Measurements from ENCODE around the gene XIRP2.
"Not testable (repeated sequence)": the region's sequence is repeated elsewhere in the genome, so short reads cannot be mapped to it uniquely, and the experiment has no call there.

The XIRP2 gene

GRCh38 chr2:167265722-167266121, 377.4 kb downstream of the XIRP2 start:
- no peak for TF ChIP-seq MAX (IDR thresholded peaks at IDR 0.05; ENCODE audit: low read depth, low read length)
- DNase-seq (ENCODE audit: low read depth), result no peak
- H3K4me3 ChIP-seq (ENCODE audit: low read depth, low read length), result no peak overlapping the region

GRCh38 chr2:167268245-167268644, 380.0 kb downstream of the XIRP2 start:
- not testable (repeated sequence) for H3K4me3 ChIP-seq (ENCODE audit: low read depth, low read length); DNase-seq (ENCODE audit: low read depth)

- no peak for DNase-seq (ENCODE audit: low read depth)
Measured at GRCh38 chr2:167271932-167272331, 383.7 kb downstream of the XIRP2 start.

GRCh38 chr2:167275046-167275445, 386.8 kb downstream of the XIRP2 start:
- TF ChIP-seq MAX (IDR thresholded peaks at IDR 0.05; ENCODE audit: low read depth, low read length) (no peak), CTCF (IDR thresholded peaks at IDR 0.05; ENCODE audit: low read depth, low read length) (no peak), MYC (IDR thresholded peaks at IDR 0.05; ENCODE audit: low read depth, low read length) (no peak), POLR2A (IDR thresholded peaks at IDR 0.05; ENCODE audit: extremely low read depth, insufficient read length) (no peak)
- no peak for DNase-seq (ENCODE audit: low read depth)
- H3K4me3 ChIP-seq (ENCODE audit: low read depth, low read length), result no peak overlapping the region

More at GRCh38 chr2:167271932-167272331, 383.7 kb downstream of the XIRP2 start:
- H3K4me3 ChIP-seq (ENCODE audit: low read depth, low read length), result no peak overlapping the region
- TF ChIP-seq MAX (IDR thresholded peaks at IDR 0.05; ENCODE audit: low read depth, low read length) (no peak), POLR2A (IDR thresholded peaks at IDR 0.05; ENCODE audit: extremely low read depth, insufficient read length) (no peak), CTCF (IDR thresholded peaks at IDR 0.05; ENCODE audit: low read depth, low read length) (no peak), MYC (IDR thresholded peaks at IDR 0.05; ENCODE audit: low read depth, low read length) (no peak)

GRCh38 chr2:167279810-167280209, 391.5 kb downstream of the XIRP2 start:
- no peak overlapping the region for H3K4me3 ChIP-seq (ENCODE audit: low read depth, low read length)
- no peak for TF ChIP-seq MAX (IDR thresholded peaks at IDR 0.05; ENCODE audit: low read depth, low read length)
- TF ChIP-seq CTCF (IDR thresholded peaks at IDR 0.05; ENCODE audit: low read depth, low read length), result no peak
- TF ChIP-seq POLR2A (IDR thresholded peaks at IDR 0.05; ENCODE audit: extremely low read depth, insufficient read length), result no peak
- TF ChIP-seq MYC (IDR thresholded peaks at IDR 0.05; ENCODE audit: low read depth, low read length), result no peak
- no peak for DNase-seq (ENCODE audit: low read depth)

GRCh38 chr2:167287212-167287611, 398.9 kb downstream of the XIRP2 start:
- no peak overlapping the region for H3K4me3 ChIP-seq (ENCODE audit: low read depth, low read length)
- TF ChIP-seq MYC (IDR thresholded peaks at IDR 0.05; ENCODE audit: low read depth, low read length) (no peak), MAX (IDR thresholded peaks at IDR 0.05; ENCODE audit: low read depth, low read length) (no peak), POLR2A (IDR thresholded peaks at IDR 0.05; ENCODE audit: extremely low read depth, insufficient read length) (no peak), CTCF (IDR thresholded peaks at IDR 0.05; ENCODE audit: low read depth, low read length) (no peak)
- DNase-seq (ENCODE audit: low read depth), result no peak

- TF ChIP-seq CTCF (IDR thresholded peaks at IDR 0.05; ENCODE audit: low read depth, low read length) (no peak), POLR2A (IDR thresholded peaks at IDR 0.05; ENCODE audit: extremely low read depth, insufficient read length) (no peak), MAX (IDR thresholded peaks at IDR 0.05; ENCODE audit: low read depth, low read length) (no peak), MYC (IDR thresholded peaks at IDR 0.05; ENCODE audit: low read depth, low read length) (no peak)
- DNase-seq (ENCODE audit: low read depth), result no peak
Measured at GRCh38 chr2:167289651-167290410, 401.6 kb downstream of the XIRP2 start.

More at GRCh38 chr2:167289651-167290410, 401.6 kb downstream of the XIRP2 start:
- no peak overlapping the region for H3K4me3 ChIP-seq (ENCODE audit: low read depth, low read length)
